SJCRH30 (cell line): ENCODE measurements around the gene KDM2B. TPM values are rescaled to one million over a fixed set of nuclear protein-coding genes. Genes with fewer than 3 reads are reported as not detected.

Experiments
- DNase-seq, 2 experiments: peaks; one replicate each; pipeline ENCODE4 v3.0.0-alpha.2; 2015 to 2020
- H3K27ac ChIP-seq: fragments of 250-450 bp; sonication (Bioruptor Pico); 2 replicates; pipeline ENCODE4 v1.5.1; 2020; ENCODE audit warnings: mild to moderate bottlenecking, moderate library complexity
- H3K27me3 ChIP-seq: fragments of 250-450 bp; sonication (Bioruptor Pico); 2 replicates; pipeline ENCODE4 v1.5.1; 2020; ENCODE audit warnings: mild to moderate bottlenecking, moderate library complexity
- H3K36me3 ChIP-seq: fragments of 250-450 bp; sonication (Bioruptor Pico); 2 replicates; pipeline ENCODE4 v1.5.1; 2020; ENCODE audit warnings: mild to moderate bottlenecking, moderate library complexity
- H3K4me1 ChIP-seq: fragments of 250-450 bp; sonication (Bioruptor Pico); 2 replicates; pipeline ENCODE4 v1.5.1; 2020; ENCODE audit warnings: mild to moderate bottlenecking, moderate library complexity
- H3K4me3 ChIP-seq: fragments of 250-450 bp; sonication (Bioruptor Pico); 2 replicates; pipeline ENCODE4 v1.5.1; 2020; ENCODE audit warnings: mild to moderate bottlenecking, moderate library complexity
- H3K9me3 ChIP-seq: fragments of 250-450 bp; sonication (Bioruptor Pico); replicated peaks from 2 replicates; pipeline ENCODE4 v1.5.1; 2020; ENCODE audit warnings: mild to moderate bottlenecking, moderate library complexity
- total RNA-seq: library from RNA; depleted of rRNA; stranded (reverse); fragments of >200 nt; shearing (Covaris generic); gene quantifications from 2 replicates; pipeline ENCODE4 v1.2.3, GENCODE V29; 2014

Gene KDM2B
- total RNA-seq, 1 experiment from 2014 or later: 48.4 TPM

DNA sequence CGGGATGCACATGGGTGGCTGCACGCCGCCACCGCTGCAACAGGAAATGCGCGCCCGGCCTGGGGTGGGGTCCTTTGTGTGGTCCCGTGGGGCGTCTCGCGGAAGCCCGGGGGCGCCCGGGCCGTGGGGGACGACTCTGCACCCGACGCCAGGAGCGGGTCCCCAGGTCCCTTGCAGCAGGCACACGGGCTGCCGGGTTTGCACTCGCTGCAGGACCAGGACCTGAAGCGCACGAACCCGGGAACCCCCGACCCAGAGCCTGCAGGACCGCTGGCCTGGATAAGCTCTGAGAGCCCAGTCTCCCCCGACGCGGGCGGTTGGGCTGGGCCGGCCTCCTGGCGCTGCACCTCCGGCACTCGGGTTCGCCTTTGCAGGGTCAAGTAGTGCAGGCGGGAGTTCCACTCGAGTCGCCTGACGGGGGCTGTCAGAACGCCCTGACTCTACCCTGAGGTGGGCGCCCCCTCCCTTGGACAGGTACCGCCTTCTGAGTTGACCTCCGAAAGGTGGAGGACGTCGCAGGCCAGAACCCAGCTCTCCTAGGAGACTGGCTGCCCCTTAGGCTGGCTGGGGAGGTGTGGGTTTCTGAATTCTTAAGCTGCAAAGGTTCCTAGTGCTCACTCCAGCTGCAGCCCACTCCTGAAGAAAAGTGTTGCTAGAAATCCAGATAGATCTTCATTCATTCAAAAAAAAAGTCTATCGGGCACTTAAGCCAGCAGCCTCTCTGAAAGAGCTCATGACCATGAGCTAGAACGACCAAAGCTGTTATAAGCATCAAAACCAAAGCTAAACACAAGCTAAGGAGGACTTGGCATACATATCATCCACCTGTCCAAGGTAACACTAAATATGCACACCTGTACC lies 113.0 kb downstream of the KDM2B start:
- H3K27ac ChIP-seq: no peak overlapping the region; the same call in 1 of the 2 replicates
- DNase-seq: peak in 1 of 2 experiments; percentile 18
- H3K36me3 ChIP-seq: 0 out of 2 replicates have a peak, but pooled peaks cover 2% of the 10 kb centered on the region
- H3K4me3 ChIP-seq: peak overlapping the region; percentile 77
- H3K27me3 ChIP-seq: no peaks in the 10 kb centered on the region
- peaks cover 3% of the 10 kb centered on the region; the same call in 1 of the 2 replicates for H3K4me1 ChIP-seq
- no peaks in the 10 kb centered on the region for H3K9me3 ChIP-seq

DNA sequence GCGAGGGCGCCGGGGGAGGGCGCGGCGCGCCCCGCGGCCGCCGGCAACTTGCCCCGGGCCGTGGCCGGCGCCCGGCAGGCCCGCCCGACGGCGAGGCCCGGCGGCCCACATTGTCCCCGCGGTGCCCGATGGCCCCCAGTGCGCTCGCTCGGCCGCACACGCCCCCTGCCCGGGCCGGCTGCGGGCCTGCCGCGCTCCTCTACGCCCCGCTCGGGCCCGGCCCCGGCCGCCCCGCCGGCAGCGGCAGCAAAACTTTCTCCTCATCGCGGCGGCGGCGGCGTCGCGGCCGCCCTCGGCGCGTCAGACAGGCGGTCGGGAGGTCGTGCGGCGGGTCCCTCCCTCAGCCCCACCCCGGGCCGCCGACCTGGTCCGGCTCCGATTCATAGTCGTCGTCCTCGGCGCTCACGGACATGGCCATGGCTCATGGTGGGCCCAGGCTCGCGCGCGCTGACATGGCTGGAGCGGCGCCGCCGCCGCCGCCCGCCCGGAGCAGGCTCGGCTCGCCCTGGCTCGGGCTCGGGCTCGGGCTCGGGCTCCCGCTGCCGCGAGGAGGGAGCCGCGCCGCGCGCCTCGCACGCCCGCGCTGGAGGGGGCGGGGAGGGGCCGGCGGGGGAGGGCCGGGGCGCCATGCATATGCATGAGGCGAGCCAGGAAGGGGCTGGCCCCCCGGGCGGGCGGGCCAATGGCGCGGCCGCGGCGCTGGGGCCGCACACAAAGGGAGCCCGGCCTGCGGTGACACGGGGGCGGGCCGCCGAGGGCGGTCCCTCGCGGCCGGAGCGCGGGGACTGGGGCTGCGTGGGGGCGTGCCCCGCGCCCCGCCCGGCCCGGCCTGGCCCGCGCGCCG lies 113.8 kb downstream of the KDM2B start:
- DNase-seq: peak; percentile 87 to 90
- peaks cover 2% of the 10 kb centered on the region; the same call in 1 of the 2 replicates for H3K36me3 ChIP-seq
- no peak overlapping the region; the same call in 1 of the 2 replicates for H3K27ac ChIP-seq
- peaks cover 3% of the 10 kb centered on the region; the same call in 1 of the 2 replicates for H3K4me1 ChIP-seq
- no peaks in the 10 kb centered on the region for H3K27me3 ChIP-seq
- H3K9me3 ChIP-seq: no peaks in the 10 kb centered on the region
- H3K4me3 ChIP-seq: peak overlapping the region; percentile 94

DNA sequence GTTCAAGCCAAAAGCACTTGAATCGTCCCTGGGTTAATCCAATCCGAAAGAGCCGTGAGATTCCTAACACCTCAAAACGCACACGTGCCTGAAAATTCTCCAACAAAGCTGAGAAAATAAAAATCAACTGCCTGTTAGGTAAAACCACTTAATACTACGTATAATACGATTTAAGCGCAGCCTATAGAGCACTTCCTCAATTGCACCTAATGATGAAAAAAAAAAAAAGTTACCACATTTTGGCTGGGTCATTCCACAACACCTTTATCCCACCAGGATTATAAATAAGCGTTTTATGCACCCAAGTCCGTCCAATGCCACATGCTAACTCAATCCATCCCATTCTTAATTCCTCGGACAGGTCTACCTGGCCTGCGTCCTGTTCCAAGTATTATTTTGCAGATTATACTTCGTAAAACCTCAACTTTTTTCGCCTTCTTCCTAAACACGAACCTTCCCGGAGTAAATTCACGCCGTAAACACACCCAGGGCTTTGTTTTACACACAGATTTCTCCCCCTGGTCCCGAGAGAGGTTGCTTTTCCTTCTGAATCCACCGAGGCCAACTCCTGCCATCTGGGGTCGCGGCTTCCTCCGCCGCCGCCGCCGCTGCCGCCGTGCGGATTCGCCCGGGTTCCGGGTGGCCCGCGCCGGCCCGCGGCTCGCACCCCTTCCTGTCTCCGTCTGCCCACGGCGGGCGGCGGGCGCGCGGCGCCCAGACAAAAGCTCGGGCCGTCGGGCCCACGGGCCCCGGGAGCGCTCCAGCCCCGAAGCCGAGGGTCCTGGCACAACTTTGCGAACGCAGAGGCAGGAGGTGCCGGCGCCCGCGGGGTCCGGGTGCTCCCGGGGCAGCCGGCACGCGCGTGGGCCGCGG lies 114.7 kb downstream of the KDM2B start:
- no peak overlapping the region for H3K27ac ChIP-seq
- peak overlapping the region; percentile 94 for H3K4me3 ChIP-seq
- peaks cover 3% of the 10 kb centered on the region; the same call in 1 of the 2 replicates for H3K4me1 ChIP-seq
- no peaks in the 10 kb centered on the region for H3K27me3 ChIP-seq
- H3K9me3 ChIP-seq: no peaks in the 10 kb centered on the region
- peaks cover 2% of the 10 kb centered on the region; the same call in 1 of the 2 replicates for H3K36me3 ChIP-seq
- peak; percentile 21 to 41 for DNase-seq

DNA sequence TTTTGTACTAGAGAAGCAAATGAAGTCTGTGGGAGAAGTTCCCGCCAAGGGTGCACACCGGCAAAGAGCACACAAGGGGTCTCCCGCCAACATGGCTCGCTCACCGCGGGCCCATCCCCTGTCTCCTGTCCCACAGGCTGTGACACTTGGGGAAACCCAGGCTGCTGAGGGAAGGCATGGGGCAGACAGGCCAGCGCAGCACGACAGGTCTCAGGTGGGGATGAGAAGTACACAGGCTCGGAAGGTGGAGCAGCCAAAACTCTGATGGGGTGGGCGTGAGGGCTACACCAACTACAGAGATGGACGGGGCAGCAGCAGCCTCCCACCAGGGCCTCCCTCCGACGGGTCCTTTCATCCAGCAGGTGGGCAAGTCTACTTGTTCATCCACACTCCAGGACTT lies 116.5 kb downstream of the KDM2B start:
- Histone ChIP-seq H3K4me3 (no peak overlapping the region), H3K27ac (no peak overlapping the region), H3K27me3 (no peaks in the 10 kb centered on the region), H3K9me3 (no peaks in the 10 kb centered on the region), H3K36me3 (peaks cover 2% of the 10 kb centered on the region; the same call in 1 of the 2 replicates), H3K4me1 (peaks cover 3% of the 10 kb centered on the region; the same call in 1 of the 2 replicates)
- no peak for DNase-seq

DNA sequence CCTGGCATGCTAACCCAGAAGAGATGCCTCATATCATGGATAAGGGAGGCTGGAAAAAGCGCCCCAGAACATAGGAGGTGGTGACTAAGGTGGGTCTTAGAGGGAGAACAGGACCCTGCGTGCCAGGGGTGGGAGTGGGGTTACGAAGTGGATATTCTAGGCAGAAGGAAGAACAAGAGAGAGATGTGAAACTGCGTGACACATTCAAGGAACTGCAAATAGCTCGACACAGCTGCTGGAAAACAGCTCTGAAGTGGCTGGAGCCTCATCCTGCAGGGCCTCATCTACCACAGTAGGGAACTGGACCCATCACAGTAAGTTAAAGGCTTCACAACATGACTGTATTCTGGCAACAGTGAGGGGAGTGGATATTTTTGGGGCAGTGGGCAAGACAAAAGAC lies 119.8 kb downstream of the KDM2B start:
- H3K4me3 ChIP-seq: no peak overlapping the region
- no peaks in the 10 kb centered on the region for H3K27me3 ChIP-seq
- H3K36me3 ChIP-seq: peaks cover 2% of the 10 kb centered on the region; the same call in 1 of the 2 replicates
- no peak overlapping the region for H3K27ac ChIP-seq
- H3K9me3 ChIP-seq: no peaks in the 10 kb centered on the region
- no peak for DNase-seq
- H3K4me1 ChIP-seq: no peaks in the 10 kb centered on the region

- no peaks in the 10 kb centered on the region for H3K27me3 ChIP-seq
- no peak for DNase-seq
Observed at GRCh38 chr12:121456551-121456950, 124.3 kb downstream of the KDM2B start.

DNA sequence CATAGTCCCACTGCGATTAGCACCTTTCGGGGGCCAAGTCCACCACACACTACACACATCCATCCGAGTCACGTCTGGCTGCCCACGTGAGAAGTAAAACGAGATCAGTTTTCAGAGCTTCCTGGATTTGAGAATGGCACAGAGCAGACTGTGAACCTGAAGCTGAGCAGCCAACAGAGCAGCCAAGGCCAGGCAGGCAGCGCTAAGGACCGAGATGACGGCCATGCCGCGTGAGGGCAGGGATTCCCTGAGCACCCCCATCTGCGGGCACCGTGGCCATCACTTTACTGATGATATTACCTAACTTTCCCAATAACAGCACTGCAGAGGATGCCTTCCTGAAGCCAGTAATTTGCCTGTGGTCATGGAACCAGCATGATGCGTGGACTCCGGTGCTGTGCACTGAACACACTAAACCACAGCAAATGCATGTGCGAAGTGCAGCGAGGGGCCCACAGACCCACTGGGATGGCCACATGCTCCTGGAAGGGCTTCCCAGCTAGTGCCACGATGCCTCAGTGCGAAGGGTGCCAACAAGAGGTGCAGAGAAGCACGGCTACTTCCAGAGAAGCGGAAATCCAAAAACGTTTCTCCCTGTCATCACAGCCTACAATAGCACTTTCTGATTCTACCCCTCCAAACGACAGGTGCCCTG lies 124.9 kb downstream of the KDM2B start:
- Histone ChIP-seq H3K27ac (no peak overlapping the region), H3K9me3 (no peaks in the 10 kb centered on the region), H3K4me1 (no peaks in the 10 kb centered on the region), H3K36me3 (no peaks in the 10 kb centered on the region), H3K27me3 (no peaks in the 10 kb centered on the region), H3K4me3 (no peak overlapping the region)
- DNase-seq: no peak

More at GRCh38 chr12:121456551-121456950, 124.3 kb downstream of the KDM2B start:
- Histone ChIP-seq H3K9me3 (no peaks in the 10 kb centered on the region), H3K4me1 (no peaks in the 10 kb centered on the region), H3K36me3 (no peaks in the 10 kb centered on the region), H3K27ac (no peak overlapping the region), H3K4me3 (no peak overlapping the region)

DNA sequence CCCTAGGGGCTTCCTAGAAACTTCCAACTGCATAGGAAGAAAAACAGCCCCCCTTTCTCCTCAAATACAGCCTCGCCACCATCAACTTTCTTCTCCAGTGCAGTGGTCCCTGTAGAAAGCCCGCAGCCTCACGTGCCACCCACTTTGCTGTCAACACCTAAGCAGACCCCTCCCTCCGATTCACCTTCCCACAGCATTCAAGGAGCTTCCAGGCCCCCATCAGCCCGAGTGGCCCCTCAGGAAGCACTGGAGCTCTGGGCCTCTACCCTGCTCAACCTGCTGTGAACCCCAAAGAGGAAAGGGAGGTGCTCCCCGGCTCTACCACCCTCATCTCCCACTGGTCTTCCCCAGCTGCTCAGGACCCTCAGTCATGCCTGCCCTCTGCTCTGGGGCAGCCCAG lies 125.9 kb downstream of the KDM2B start:
- Histone ChIP-seq H3K4me3 (no peak overlapping the region), H3K4me1 (no peaks in the 10 kb centered on the region), H3K27me3 (no peaks in the 10 kb centered on the region), H3K27ac (no peak overlapping the region), H3K9me3 (no peaks in the 10 kb centered on the region), H3K36me3 (no peaks in the 10 kb centered on the region)
- DNase-seq: no peak

GRCh38 chr12:121453629-121454028 lies 127.2 kb downstream of the KDM2B start:
- Histone ChIP-seq H3K27ac (no peak overlapping the region), H3K4me3 (no peak overlapping the region), H3K27me3 (no peaks in the 10 kb centered on the region), H3K36me3 (no peaks in the 10 kb centered on the region), H3K9me3 (no peaks in the 10 kb centered on the region), H3K4me1 (no peaks in the 10 kb centered on the region)
- no peak for DNase-seq

DNA sequence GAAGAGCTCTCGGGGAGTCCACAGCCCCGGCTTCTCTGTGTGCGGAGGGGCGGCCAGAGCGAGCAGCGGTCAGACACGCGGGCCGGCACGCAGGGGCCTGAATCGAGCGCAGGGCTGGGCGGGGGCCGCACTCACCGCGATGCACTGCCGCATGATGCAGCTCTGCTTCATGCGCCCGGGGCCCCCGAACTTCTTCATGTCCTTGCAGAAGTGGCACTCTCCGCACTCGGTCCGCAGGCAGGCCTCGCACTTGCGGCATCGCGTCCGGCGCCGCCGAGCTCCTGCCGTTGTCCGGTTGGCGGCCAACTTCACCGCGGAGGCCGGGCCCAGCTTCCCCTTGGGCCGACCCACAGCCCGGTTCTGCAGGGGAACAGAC lies 127.8 kb downstream of the KDM2B start:
- no peaks in the 10 kb centered on the region for H3K36me3 ChIP-seq
- no peak for DNase-seq
- no peaks in the 10 kb centered on the region for H3K27me3 ChIP-seq
- H3K4me1 ChIP-seq: no peaks in the 10 kb centered on the region
- no peak overlapping the region for H3K4me3 ChIP-seq
- H3K9me3 ChIP-seq: no peaks in the 10 kb centered on the region
- no peak overlapping the region for H3K27ac ChIP-seq

DNA sequence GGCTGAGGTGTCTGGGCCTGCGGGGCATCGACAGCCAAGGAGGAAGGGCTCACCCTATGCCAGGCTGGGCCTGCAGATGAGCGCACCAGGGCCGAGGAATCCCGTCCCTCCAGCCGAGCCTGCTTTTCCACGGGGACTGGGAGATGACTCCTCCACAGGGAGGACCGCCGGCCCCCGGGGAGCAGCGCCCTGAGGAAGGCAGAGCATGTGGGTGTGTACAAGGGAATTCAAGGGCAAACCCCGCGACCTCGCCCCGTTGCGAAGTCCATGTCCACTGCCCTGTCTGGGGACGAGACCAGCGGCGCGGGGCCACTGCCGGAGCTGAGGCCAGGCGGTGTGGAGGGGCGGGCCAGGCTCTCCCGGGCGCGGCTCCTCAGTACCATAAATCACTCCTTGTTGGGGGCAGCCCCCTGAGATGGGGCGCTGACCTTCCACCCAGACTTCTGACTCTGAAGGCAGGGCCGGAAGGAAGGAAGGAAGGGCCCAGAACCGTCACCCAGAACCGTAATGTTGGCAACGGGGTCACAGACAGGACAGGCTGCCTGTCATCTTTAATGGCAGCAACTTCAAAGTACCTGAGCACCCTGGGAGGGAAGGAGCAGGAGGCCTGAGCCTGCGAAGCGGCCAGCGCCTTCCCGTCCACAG lies 128.4 kb downstream of the KDM2B start:
- H3K36me3 ChIP-seq: no peaks in the 10 kb centered on the region
- DNase-seq: no peak
- H3K27ac ChIP-seq: no peak overlapping the region
- no peaks in the 10 kb centered on the region for H3K27me3 ChIP-seq
- no peaks in the 10 kb centered on the region for H3K4me1 ChIP-seq
- no peaks in the 10 kb centered on the region for H3K9me3 ChIP-seq
- H3K4me3 ChIP-seq: no peak overlapping the region

- Histone ChIP-seq H3K36me3 (no peaks in the 10 kb centered on the region), H3K27me3 (no peaks in the 10 kb centered on the region), H3K9me3 (no peaks in the 10 kb centered on the region), H3K4me1 (no peaks in the 10 kb centered on the region), H3K27ac (no peak overlapping the region), H3K4me3 (no peak overlapping the region)
- DNase-seq: no peak
Observed at GRCh38 chr12:121451961-121452339, 128.9 kb downstream of the KDM2B start.

DNA sequence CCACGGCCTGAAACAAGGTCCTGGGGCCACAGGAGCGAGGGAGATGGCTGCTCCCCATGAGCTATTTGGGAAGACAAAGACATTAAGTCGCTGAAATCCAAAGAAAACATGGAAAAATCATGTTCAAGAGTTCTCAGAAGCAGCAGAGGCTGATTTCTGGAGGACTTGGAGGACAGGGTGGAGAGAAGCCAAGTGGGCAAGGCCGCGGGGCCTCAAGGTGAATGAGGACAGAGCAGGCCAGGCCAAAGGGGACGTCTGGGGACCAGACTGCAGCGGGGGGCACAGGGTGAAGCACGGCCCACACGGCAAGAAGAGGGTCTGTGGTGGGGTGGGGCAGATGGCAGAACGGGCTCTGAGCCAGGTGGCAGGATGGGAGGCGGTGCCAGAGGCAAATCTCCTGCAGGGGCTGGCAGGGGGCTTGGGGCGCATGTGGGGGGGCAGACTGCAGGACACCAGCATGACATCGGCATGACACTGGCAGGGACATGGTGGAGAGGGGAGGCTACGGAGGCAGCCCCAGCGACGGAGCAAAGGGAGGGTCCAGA lies 132.0 kb downstream of the KDM2B start:
- no peaks in the 10 kb centered on the region for H3K9me3 ChIP-seq
- no peaks in the 10 kb centered on the region for H3K27me3 ChIP-seq
- no peaks in the 10 kb centered on the region for H3K36me3 ChIP-seq
- H3K27ac ChIP-seq: no peak overlapping the region
- no peak for DNase-seq
- no peaks in the 10 kb centered on the region for H3K4me1 ChIP-seq
- no peak overlapping the region for H3K4me3 ChIP-seq
